HS-27A (cell line): ENCODE measurements around the gene RTEL1.
"Not testable (repeated sequence)": the region's sequence is repeated elsewhere in the genome, so short reads cannot be mapped to it uniquely, and the experiment has no call there.

Source experiments
- DNase-seq: peaks from one replicate; pipeline ENCODE4 v3.0.0-alpha.2; 2012; ENCODE audit warnings: low read depth, missing footprints

RTEL1 gene

GRCh38 chr20:63730189-63730733, 72.1 kb downstream of the RTEL1 start:
- DNase-seq, result not testable (repeated sequence)

- DNase-seq, result no peak
Observed at GRCh38 chr20:63731410-63731809, 73.3 kb downstream of the RTEL1 start.

- DNase-seq, result no peak
Observed at GRCh38 chr20:63732118-63733095, 74.3 kb downstream of the RTEL1 start.

- DNase-seq, result no peak
Observed at GRCh38 chr20:63733117-63733516, 75.0 kb downstream of the RTEL1 start.

GRCh38 chr20:63733579-63734081, 75.5 kb downstream of the RTEL1 start:
- DNase-seq, result no peak

GRCh38 chr20:63734111-63734945, 76.2 kb downstream of the RTEL1 start:
- DNase-seq, result no peak

- DNase-seq, result no peak
Observed at GRCh38 chr20:63734946-63735858, 77.1 kb downstream of the RTEL1 start.

GRCh38 chr20:63735859-63736718, 78.0 kb downstream of the RTEL1 start, which contains the start of gene LIME1:
Gene LIME1, plus strand, starts transcription at chr20:63736664. Its CDS starts 886 bp downstream, at chr20:63737550.
- no peak for DNase-seq

- DNase-seq, result no peak
Observed at GRCh38 chr20:63736893-63737694, 79.0 kb downstream of the RTEL1 start.

- DNase-seq, result no peak
Observed at GRCh38 chr20:63737695-63737944, 79.5 kb downstream of the RTEL1 start.

- no peak for DNase-seq
Observed at GRCh38 chr20:63737945-63738686, 80.0 kb downstream of the RTEL1 start.

GRCh38 chr20:63738687-63739129, 80.6 kb downstream of the RTEL1 start:
- no peak for DNase-seq

- no peak for DNase-seq
Observed at GRCh38 chr20:63739130-63740069, 81.3 kb downstream of the RTEL1 start, which contains the start of gene SLC2A4RG. Gene SLC2A4RG, plus strand, starts transcription at chr20:63739776. Its CDS starts 137 bp downstream, at chr20:63739913.

- DNase-seq, result no peak
Observed at GRCh38 chr20:63740070-63740626, 82.0 kb downstream of the RTEL1 start.

GRCh38 chr20:63740627-63741353, 82.7 kb downstream of the RTEL1 start:
- DNase-seq, result peak; percentile 64

GRCh38 chr20:63741354-63741675, 83.2 kb downstream of the RTEL1 start:
- DNase-seq, result no peak
